GF-D8 (cell line): ENCODE data around the gene AQP9.

Source experiments
- DNase-seq: peaks from one replicate; lab custom pipeline; 2025; lab: John Stamatoyannopoulos, UW

AQP9 gene

GRCh38 chr15:58141894-58142293, 3.7 kb downstream of the AQP9 start:
- no peak for DNase-seq

GRCh38 chr15:58142827-58143461, 4.8 kb downstream of the AQP9 start:
- no peak for DNase-seq

- DNase-seq = no peak
These were observed 7.4 kb downstream of the AQP9 start for GRCh38 chr15:58145606-58146005.

- no peak for DNase-seq
These were observed 8.0 kb downstream of the AQP9 start for GRCh38 chr15:58146211-58146610.

- DNase-seq = peak; percentile 18
These were observed 8.6 kb downstream of the AQP9 start for GRCh38 chr15:58146749-58147148.

- peak; percentile 70 for DNase-seq
These were observed 9.0 kb downstream of the AQP9 start for GRCh38 chr15:58147171-58147611.

- no peak for DNase-seq
These were observed 9.9 kb downstream of the AQP9 start for GRCh38 chr15:58148120-58148519.

GRCh38 chr15:58148633-58149445, 10.7 kb downstream of the AQP9 start:
- no peak for DNase-seq

GRCh38 chr15:58154769-58155168, 16.6 kb downstream of the AQP9 start:
- DNase-seq = no peak

- DNase-seq = no peak
These were observed 21.7 kb downstream of the AQP9 start for GRCh38 chr15:58159827-58160386.

GRCh38 chr15:58161436-58161930, 23.3 kb downstream of the AQP9 start:
- DNase-seq = no peak

GRCh38 chr15:58163985-58164384, 25.8 kb downstream of the AQP9 start:
- DNase-seq = no peak

- DNase-seq = no peak
These were observed 26.7 kb downstream of the AQP9 start for GRCh38 chr15:58164926-58165325.

- DNase-seq = no peak
These were observed 27.5 kb downstream of the AQP9 start for GRCh38 chr15:58165661-58166060.

- no peak for DNase-seq
These were observed 29.0 kb downstream of the AQP9 start for GRCh38 chr15:58167095-58167691.

- no peak for DNase-seq
These were observed 31.8 kb downstream of the AQP9 start for GRCh38 chr15:58169934-58170333.

- DNase-seq = no peak
These were observed 33.4 kb downstream of the AQP9 start for GRCh38 chr15:58171476-58172061.

GRCh38 chr15:58174709-58175108, 36.5 kb downstream of the AQP9 start:
- DNase-seq = no peak

GRCh38 chr15:58175955-58176354, 37.8 kb downstream of the AQP9 start:
- DNase-seq = no peak

- DNase-seq = no peak
These were observed 40.5 kb downstream of the AQP9 start for GRCh38 chr15:58178668-58179067.

GRCh38 chr15:58179206-58179605, 41.0 kb downstream of the AQP9 start:
- DNase-seq = no peak

- DNase-seq = no peak
These were observed 41.7 kb downstream of the AQP9 start for GRCh38 chr15:58179741-58180381.
